ENCODE results near the gene PGBD1.

Gene PGBD1

GRCh38 chr6:28281288-28282064, at the start of gene PGBD1:
Gene PGBD1 (plus strand): TSS chr6:28281572. CDS start chr6:28283814, 2,242 bp downstream.
- DNase-seq (ENCODE audit: low read depth), result peak; percentile 90
- H3K4me3 ChIP-seq (ENCODE audit: low read depth, low read length), result peak within 1 kb of the TSS; percentile 82
- TF ChIP-seq MYC (IDR thresholded peaks at IDR 0.05; ENCODE audit: low read depth, low read length) (no peak; the same call in 1 of the 2 replicates), POLR2A (IDR thresholded peaks at IDR 0.05; ENCODE audit: extremely low read depth, insufficient read length) (peak; percentile 33), CTCF (IDR thresholded peaks at IDR 0.05; ENCODE audit: low read depth, low read length) (no peak), MAX (IDR thresholded peaks at IDR 0.05; ENCODE audit: low read depth, low read length) (no peak)

GRCh38 chr6:28232785-28233184, 48.6 kb upstream of the PGBD1 start:
- H3K4me3 ChIP-seq (ENCODE audit: low read depth, low read length), result no peak overlapping the region
- DNase-seq (ENCODE audit: low read depth), result no peak
- TF ChIP-seq CTCF (IDR thresholded peaks at IDR 0.05; ENCODE audit: low read depth, low read length) (no peak), POLR2A (IDR thresholded peaks at IDR 0.05; ENCODE audit: extremely low read depth, insufficient read length) (no peak), MAX (IDR thresholded peaks at IDR 0.05; ENCODE audit: low read depth, low read length) (no peak), MYC (IDR thresholded peaks at IDR 0.05; ENCODE audit: low read depth, low read length) (no peak)

- no peak for TF ChIP-seq MYC (IDR thresholded peaks at IDR 0.05; ENCODE audit: low read depth, low read length)
- TF ChIP-seq CTCF (IDR thresholded peaks at IDR 0.05; ENCODE audit: low read depth, low read length), result no peak
- no peak for TF ChIP-seq MAX (IDR thresholded peaks at IDR 0.05; ENCODE audit: low read depth, low read length)
- peak; percentile 38 for DNase-seq (ENCODE audit: low read depth)
- no peak overlapping the region for H3K4me3 ChIP-seq (ENCODE audit: low read depth, low read length)
Observed at GRCh38 chr6:28235912-28236452, 45.4 kb upstream of the PGBD1 start.

GRCh38 chr6:28239636-28240035, 41.7 kb upstream of the PGBD1 start:
- no peak for DNase-seq (ENCODE audit: low read depth)
- no peak overlapping the region for H3K4me3 ChIP-seq (ENCODE audit: low read depth, low read length)
- no peak for TF ChIP-seq MYC (IDR thresholded peaks at IDR 0.05; ENCODE audit: low read depth, low read length)
- TF ChIP-seq POLR2A (IDR thresholded peaks at IDR 0.05; ENCODE audit: extremely low read depth, insufficient read length), result no peak
- TF ChIP-seq CTCF (IDR thresholded peaks at IDR 0.05; ENCODE audit: low read depth, low read length), result no peak
- no peak for TF ChIP-seq MAX (IDR thresholded peaks at IDR 0.05; ENCODE audit: low read depth, low read length)

- TF ChIP-seq MYC (IDR thresholded peaks at IDR 0.05; ENCODE audit: low read depth, low read length) (no peak), POLR2A (IDR thresholded peaks at IDR 0.05; ENCODE audit: extremely low read depth, insufficient read length) (no peak), CTCF (IDR thresholded peaks at IDR 0.05; ENCODE audit: low read depth, low read length) (no peak), MAX (IDR thresholded peaks at IDR 0.05; ENCODE audit: low read depth, low read length) (no peak)
Observed at GRCh38 chr6:28240471-28240870, 40.9 kb upstream of the PGBD1 start.

More at GRCh38 chr6:28240471-28240870, 40.9 kb upstream of the PGBD1 start:
- no peak for DNase-seq (ENCODE audit: low read depth)
- H3K4me3 ChIP-seq (ENCODE audit: low read depth, low read length), result no peak overlapping the region
